ENCODE data around the gene MLXIP. TPM values are rescaled to one million over a fixed set of nuclear protein-coding genes. Genes with fewer than 3 reads are reported as not detected.

MLXIP gene
- total and polyA plus RNA-seq, 2 of the 13 experiments (the other 11 are each of a cell fraction or from before 2014, with no cell fraction given): 5.3 to 6.7 TPM

GRCh38 chr12:122031342-122032216, 47.0 kb upstream of the MLXIP start (continued):
- peak; percentile 40 for TF ChIP-seq ZNF687 (CRISPR knock-in tag; IDR thresholded peaks at IDR 0.05)
- TF ChIP-seq, protein P1, sequence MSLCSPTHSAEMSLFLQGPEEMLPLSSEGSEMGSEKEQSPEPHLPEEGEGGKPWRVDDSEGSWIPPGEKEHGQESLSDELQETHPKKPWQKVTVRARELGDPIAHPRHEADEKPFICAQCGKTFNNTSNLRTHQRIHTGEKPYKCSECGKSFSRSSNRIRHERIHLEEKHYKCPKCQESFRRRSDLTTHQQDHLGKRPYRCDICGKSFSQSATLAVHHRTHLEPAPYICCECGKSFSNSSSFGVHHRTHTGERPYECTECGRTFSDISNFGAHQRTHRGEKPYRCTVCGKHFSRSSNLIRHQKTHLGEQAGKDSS (CRISPR knock-in tag; IDR thresholded peaks at IDR 0.05; ENCODE audit: borderline replicate concordance, low read depth): peak; percentile 77; the same call in 1 of the 2 replicates
- TF ChIP-seq SRSF9 (IDR thresholded peaks at IDR 0.05; ENCODE audit: borderline replicate concordance, insufficient read depth, low read depth, low read length, poor library complexity, severe bottlenecking): no peak
- peak; percentile 19 for TF ChIP-seq TEAD3 (CRISPR knock-in tag; optimal IDR thresholded peaks at IDR 0.05; ENCODE audit: borderline replicate concordance)

GRCh38 chr12:122032580-122032979, 46.0 kb upstream of the MLXIP start:
- Histone ChIP-seq H2AFZ (ENCODE audit: low read length) (no peak overlapping the region), H3K4me1 (ENCODE audit: insufficient read depth, low read length) (peaks cover 20% of the 10 kb centered on the region), H3K36me3 (replicated peaks in 1 of 2; ENCODE audit: control insufficient read depth in 1 of 2, insufficient read depth in 2 of 2, low read length in 2 of 2) (peaks cover 5 to 17% of the 10 kb centered on the region in 2 experiments; a peak in 4 of 5 replicates), H3K27me3 (ENCODE audit: control insufficient read depth in 1 of 2, insufficient read depth in 2 of 2, low read length in 2 of 2) (no peaks in the 10 kb centered on the region), H4K20me1 (ENCODE audit: insufficient read depth, low read length) (0 out of 2 replicates have a peak, but pooled peaks cover 3% of the 10 kb centered on the region), H3K4me3 (replicated peaks in 1 of 3; ENCODE audit: insufficient read depth in 1 of 3, low read depth in 2 of 3, low read length in 3 of 3) (no peak overlapping the region), H3K4me2 (ENCODE audit: low read depth, low read length) (no peak overlapping the region), H3K9me3 (ENCODE audit: low read length) (no peaks in the 10 kb centered on the region), H3K79me2 (ENCODE audit: insufficient read depth, low read length) (peaks cover 6% of the 10 kb centered on the region), H3K9ac (ENCODE audit: insufficient read depth, low read depth, low read length) (no peak overlapping the region), H3K27ac (ENCODE audit: extremely low read length, insufficient read depth, low read length) (no peak overlapping the region)
- intact Hi-C loops (cut with micrococcal nuclease; ENCODE audit: unreplicated experiment): no loop called here
- ATAC-seq: no peak
- DNase-seq (ENCODE audit: low spot score): no peak
- in situ Hi-C loops (cut with HindIII; ENCODE audit: extremely low pct_ligation_motif_present, low pct_unique_long_range_greater_than_20kb): no loop called here
- no peak for FAIRE-seq
- ChIA-PET CTCF (ENCODE audit: low intra/inter-chr PET ratio, low total read pairs) (no interaction called here), POLR2A (no interaction called here)
- no TSS peak for BruUV-seq (replicated peaks)
- 97% methylated on average over 11 of the region's 11 CpGs for WGBS (ENCODE audit: low lambda C conversion rate)
- TF ChIP-seq GPBP1L1 (CRISPR knock-in tag; IDR thresholded peaks at IDR 0.05) (no peak), PBX3 (CRISPR knock-in tag; IDR thresholded peaks at IDR 0.05; ENCODE audit: borderline replicate concordance) (no peak)
- TF ChIP-seq, protein P2, sequence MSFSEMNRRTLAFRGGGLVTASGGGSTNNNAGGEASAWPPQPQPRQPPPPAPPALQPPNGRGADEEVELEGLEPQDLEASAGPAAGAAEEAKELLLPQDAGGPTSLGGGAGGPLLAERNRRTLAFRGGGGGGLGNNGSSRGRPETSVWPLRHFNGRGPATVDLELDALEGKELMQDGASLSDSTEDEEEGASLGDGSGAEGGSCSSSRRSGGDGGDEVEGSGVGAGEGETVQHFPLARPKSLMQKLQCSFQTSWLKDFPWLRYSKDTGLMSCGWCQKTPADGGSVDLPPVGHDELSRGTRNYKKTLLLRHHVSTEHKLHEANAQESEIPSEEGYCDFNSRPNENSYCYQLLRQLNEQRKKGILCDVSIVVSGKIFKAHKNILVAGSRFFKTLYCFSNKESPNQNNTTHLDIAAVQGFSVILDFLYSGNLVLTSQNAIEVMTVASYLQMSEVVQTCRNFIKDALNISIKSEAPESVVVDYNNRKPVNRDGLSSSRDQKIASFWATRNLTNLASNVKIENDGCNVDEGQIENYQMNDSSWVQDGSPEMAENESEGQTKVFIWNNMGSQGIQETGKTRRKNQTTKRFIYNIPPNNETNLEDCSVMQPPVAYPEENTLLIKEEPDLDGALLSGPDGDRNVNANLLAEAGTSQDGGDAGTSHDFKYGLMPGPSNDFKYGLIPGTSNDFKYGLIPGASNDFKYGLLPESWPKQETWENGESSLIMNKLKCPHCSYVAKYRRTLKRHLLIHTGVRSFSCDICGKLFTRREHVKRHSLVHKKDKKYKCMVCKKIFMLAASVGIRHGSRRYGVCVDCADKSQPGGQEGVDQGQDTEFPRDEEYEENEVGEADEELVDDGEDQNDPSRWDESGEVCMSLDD (CRISPR knock-in tag; IDR thresholded peaks at IDR 0.05; ENCODE audit: borderline replicate concordance): no peak
- TF ChIP-seq, protein P3, sequence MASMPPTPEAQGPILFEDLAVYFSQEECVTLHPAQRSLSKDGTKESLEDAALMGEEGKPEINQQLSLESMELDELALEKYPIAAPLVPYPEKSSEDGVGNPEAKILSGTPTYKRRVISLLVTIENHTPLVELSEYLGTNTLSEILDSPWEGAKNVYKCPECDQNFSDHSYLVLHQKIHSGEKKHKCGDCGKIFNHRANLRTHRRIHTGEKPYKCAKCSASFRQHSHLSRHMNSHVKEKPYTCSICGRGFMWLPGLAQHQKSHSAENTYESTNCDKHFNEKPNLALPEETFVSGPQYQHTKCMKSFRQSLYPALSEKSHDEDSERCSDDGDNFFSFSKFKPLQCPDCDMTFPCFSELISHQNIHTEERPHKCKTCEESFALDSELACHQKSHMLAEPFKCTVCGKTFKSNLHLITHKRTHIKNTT (CRISPR knock-in tag; IDR thresholded peaks at IDR 0.05): no peak
